Measurements from ENCODE around the gene ATP13A1. TPM values are rescaled to one million over a fixed set of nuclear protein-coding genes. Genes with fewer than 3 reads are reported as not detected.

Gene ATP13A1
- total RNA-seq, 4 donors from 2014 or later = 65.6 to 142 (median 92.3) TPM

DNA sequence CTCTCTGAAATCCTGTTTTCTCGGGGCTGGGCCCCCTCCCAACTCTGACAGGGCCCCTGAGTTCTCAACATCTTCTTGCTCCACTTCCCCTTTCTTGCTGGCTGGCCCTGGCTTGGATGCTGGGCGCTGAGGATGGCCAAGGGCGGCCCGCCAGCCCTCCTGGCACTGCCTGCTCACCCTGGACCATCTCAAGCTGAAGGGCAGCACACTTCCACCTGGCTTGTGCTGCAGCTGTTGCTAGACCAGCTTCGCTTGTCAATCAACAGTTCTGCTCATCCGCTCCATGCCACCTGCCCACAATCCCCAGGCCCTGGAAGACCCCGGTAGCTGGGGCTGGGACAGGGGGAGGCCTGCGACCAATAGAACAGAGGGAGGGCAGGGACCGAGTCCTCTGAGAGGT lies 13.1 kb downstream of the ATP13A1 start:
- Histone ChIP-seq H3K4me3 (no peak overlapping the region), H3K27ac (no peak overlapping the region), H3K9me3 (no peaks in the 10 kb centered on the region), H3K4me1 (no peaks in the 10 kb centered on the region), H3K36me3 (peaks cover 0 to 100% of the 10 kb centered on the region in 2 donors), H3K27me3 (no peaks in the 10 kb centered on the region)
- WGBS, 2 donors (ENCODE audit: low coverage in 1 of 2) = 83 to 100% methylated on average over 2 to 3 of the region's 9 CpGs
- ATAC-seq = no peak
- TF ChIP-seq, protein P1, sequence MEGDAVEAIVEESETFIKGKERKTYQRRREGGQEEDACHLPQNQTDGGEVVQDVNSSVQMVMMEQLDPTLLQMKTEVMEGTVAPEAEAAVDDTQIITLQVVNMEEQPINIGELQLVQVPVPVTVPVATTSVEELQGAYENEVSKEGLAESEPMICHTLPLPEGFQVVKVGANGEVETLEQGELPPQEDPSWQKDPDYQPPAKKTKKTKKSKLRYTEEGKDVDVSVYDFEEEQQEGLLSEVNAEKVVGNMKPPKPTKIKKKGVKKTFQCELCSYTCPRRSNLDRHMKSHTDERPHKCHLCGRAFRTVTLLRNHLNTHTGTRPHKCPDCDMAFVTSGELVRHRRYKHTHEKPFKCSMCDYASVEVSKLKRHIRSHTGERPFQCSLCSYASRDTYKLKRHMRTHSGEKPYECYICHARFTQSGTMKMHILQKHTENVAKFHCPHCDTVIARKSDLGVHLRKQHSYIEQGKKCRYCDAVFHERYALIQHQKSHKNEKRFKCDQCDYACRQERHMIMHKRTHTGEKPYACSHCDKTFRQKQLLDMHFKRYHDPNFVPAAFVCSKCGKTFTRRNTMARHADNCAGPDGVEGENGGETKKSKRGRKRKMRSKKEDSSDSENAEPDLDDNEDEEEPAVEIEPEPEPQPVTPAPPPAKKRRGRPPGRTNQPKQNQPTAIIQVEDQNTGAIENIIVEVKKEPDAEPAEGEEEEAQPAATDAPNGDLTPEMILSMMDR (IDR thresholded peaks at IDR 0.05) = no peak
- TF ChIP-seq POLR2A (IDR thresholded peaks at IDR 0.05) (no peak), EP300 (IDR thresholded peaks at IDR 0.05) (no peak), POLR2AphosphoS5 (IDR thresholded peaks at IDR 0.05) (no peak)

GRCh38 chr19:19649580-19649995 lies 13.9 kb downstream of the ATP13A1 start:
- ATAC-seq = no peak
- Histone ChIP-seq H3K4me1 (no peaks in the 10 kb centered on the region), H3K4me3 (no peak overlapping the region), H3K27ac (no peak overlapping the region), H3K27me3 (no peaks in the 10 kb centered on the region), H3K9me3 (no peaks in the 10 kb centered on the region), H3K36me3 (peaks cover 0 to 100% of the 10 kb centered on the region in 2 donors)
- TF ChIP-seq, protein P1 (IDR thresholded peaks at IDR 0.05) = no peak
- no peak for TF ChIP-seq POLR2A (IDR thresholded peaks at IDR 0.05)
- no peak for TF ChIP-seq EP300 (IDR thresholded peaks at IDR 0.05)
- no peak for TF ChIP-seq POLR2AphosphoS5 (IDR thresholded peaks at IDR 0.05)
- no CpG with 5 or more reads among the region's 22 CpGs for WGBS, 2 donors (ENCODE audit: low coverage in 1 of 2)

DNA sequence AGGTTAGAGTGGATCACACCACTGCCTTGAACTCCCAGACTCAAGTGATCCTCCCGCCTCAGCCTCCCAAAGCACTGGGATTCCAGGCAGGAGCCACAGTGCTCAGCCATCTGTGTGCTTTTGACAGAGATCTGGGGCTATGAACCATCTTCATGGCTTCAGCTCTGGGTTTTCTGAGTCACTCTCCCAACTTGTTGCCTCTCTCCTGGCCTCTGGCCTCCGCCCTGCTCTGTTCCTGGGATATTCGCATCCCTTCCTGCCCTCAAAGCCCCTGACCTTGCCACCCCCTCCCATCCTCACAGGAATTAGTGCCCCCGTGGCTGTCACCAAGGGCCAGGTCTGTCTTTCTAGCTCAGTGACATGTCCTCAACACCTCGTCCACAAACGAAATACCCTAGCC lies 14.3 kb downstream of the ATP13A1 start:
- no peaks in the 10 kb centered on the region for H3K27me3 ChIP-seq
- H3K4me1 ChIP-seq = peaks cover 0 to under 1% (median 0%) of the 10 kb centered on the region in 3 donors
- TF ChIP-seq POLR2A (IDR thresholded peaks at IDR 0.05) = no peak
- TF ChIP-seq POLR2AphosphoS5 (IDR thresholded peaks at IDR 0.05) = no peak
- TF ChIP-seq EP300 (IDR thresholded peaks at IDR 0.05) = no peak
- TF ChIP-seq, protein P1 (IDR thresholded peaks at IDR 0.05) = no peak
- WGBS, 2 donors (ENCODE audit: low coverage in 1 of 2) = 70 to 89% methylated on average over 3 to 4 of the region's 6 CpGs
- H3K36me3 ChIP-seq = peaks cover 0 to 99% of the 10 kb centered on the region in 2 donors
- ATAC-seq = no peak
- no peak overlapping the region for H3K4me3 ChIP-seq
- no peak overlapping the region for H3K27ac ChIP-seq
- H3K9me3 ChIP-seq = no peaks in the 10 kb centered on the region

DNA sequence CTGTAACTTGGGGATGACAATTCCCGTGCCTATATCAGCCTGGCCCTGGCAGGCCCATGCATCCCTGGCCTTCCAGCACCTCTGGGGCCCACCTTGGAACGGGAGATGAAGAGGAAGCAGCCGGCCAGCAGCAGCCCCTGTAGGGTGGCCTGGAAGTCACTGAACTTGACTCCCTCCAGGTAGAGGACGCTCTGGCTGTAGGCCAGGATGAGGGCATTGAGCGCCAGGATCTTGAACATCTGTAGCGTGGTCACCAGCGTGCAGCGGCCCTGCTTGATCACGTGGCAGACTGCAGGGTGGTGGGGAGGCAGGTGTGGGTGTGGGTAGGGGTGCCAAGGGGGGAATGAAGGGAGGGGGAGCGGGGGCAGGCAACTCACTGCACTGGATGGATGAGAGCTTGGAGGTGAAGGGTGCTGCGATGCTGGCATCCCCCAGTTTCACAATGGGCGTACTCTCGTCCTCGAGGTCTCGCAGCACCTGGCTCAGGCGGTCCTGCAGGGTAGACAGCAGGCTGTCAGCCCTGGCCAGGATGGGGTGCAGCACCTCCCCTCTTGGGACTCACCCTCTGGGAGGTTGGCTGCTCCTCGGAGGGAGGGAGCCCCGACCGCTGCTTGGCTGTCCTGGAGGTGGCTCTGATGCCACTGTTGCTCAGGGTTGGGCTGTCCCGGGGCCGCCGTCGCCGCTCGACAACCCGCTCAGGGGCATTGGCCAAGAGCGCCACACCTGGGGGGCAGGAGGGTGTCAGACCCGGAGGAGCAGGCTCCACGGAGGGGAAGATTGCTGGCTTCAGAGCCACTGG lies 16.2 kb downstream of the ATP13A1 start:
- no peak for ATAC-seq
- TF ChIP-seq, protein P1 (IDR thresholded peaks at IDR 0.05) = no peak
- TF ChIP-seq EP300 (IDR thresholded peaks at IDR 0.05) = no peak
- TF ChIP-seq POLR2AphosphoS5 (IDR thresholded peaks at IDR 0.05) = no peak
- TF ChIP-seq POLR2A (IDR thresholded peaks at IDR 0.05) = no peak
- Histone ChIP-seq H3K4me1 (peaks cover 0 to 19% (median 5%) of the 10 kb centered on the region in 3 donors), H3K27ac (no peak overlapping the region), H3K4me3 (no peak overlapping the region), H3K36me3 (peaks cover 0 to 80% of the 10 kb centered on the region in 2 donors), H3K27me3 (no peaks in the 10 kb centered on the region), H3K9me3 (no peaks in the 10 kb centered on the region)
- 60% methylated on average over 1 of the region's 29 CpGs; no CpG with 5 or more reads in 1 of the 2 donors for WGBS, 2 donors (ENCODE audit: low coverage in 1 of 2)

Measured in gastroesophageal sphincter (tissue), 4 donors.